ENCODE results near the gene FUZ.

The FUZ gene

DNA sequence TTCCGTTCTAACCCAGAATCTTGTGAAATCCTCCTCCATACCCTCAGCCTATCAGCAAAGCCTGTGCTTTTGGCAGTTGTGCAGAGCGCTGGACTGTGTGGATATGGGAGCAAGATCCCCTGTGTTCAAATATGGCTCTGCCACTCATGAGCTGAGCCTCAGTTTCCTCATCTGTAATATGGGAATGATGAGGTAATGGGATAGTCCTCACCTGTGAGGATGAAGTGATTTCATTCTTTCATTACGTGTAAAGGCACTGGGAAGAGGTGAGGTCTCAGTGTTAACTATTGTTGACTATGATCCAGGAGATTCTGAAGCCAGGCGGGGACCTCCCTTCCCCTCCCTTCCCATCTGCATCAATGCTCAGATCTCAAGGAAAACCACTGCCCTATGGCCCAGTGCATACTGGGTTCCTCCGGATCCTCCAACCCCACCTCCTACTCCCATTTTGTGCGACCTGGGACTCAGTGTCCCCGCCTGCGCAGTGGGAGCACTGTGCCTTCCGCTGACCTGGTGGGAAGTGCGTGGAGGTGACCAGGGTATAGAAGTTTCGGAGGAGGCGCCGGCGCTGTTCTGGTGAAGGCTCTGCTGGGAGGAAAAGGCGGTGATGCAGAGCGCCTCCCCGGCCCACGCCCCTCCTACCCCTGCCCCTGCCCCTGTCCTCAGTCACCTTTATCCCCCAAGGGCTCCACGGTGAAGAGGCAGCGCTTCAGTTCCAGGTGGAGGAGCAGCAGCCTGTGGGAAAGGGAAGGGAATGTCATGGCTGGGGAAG is 5.0 kb downstream of the FUZ start:
- DNase-seq, result no peak
- TF ChIP-seq, protein P1, sequence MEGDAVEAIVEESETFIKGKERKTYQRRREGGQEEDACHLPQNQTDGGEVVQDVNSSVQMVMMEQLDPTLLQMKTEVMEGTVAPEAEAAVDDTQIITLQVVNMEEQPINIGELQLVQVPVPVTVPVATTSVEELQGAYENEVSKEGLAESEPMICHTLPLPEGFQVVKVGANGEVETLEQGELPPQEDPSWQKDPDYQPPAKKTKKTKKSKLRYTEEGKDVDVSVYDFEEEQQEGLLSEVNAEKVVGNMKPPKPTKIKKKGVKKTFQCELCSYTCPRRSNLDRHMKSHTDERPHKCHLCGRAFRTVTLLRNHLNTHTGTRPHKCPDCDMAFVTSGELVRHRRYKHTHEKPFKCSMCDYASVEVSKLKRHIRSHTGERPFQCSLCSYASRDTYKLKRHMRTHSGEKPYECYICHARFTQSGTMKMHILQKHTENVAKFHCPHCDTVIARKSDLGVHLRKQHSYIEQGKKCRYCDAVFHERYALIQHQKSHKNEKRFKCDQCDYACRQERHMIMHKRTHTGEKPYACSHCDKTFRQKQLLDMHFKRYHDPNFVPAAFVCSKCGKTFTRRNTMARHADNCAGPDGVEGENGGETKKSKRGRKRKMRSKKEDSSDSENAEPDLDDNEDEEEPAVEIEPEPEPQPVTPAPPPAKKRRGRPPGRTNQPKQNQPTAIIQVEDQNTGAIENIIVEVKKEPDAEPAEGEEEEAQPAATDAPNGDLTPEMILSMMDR (IDR thresholded peaks at IDR 0.05; ENCODE audit: low read depth, low read length), result no peak
- peak overlapping the region; percentile 26; the same call in 1 of the 2 replicates for H3K4me3 ChIP-seq (ENCODE audit: low read depth, low read length)
- H3K36me3 ChIP-seq, result 0 out of 2 replicates have a peak, but pooled peaks cover 3% of the 10 kb centered on the region
- no peaks in the 10 kb centered on the region for H3K27me3 ChIP-seq
- no peaks in the 10 kb centered on the region for H3K9me3 ChIP-seq
- H3K4me1 ChIP-seq, result peaks cover 8% of the 10 kb centered on the region

DNA sequence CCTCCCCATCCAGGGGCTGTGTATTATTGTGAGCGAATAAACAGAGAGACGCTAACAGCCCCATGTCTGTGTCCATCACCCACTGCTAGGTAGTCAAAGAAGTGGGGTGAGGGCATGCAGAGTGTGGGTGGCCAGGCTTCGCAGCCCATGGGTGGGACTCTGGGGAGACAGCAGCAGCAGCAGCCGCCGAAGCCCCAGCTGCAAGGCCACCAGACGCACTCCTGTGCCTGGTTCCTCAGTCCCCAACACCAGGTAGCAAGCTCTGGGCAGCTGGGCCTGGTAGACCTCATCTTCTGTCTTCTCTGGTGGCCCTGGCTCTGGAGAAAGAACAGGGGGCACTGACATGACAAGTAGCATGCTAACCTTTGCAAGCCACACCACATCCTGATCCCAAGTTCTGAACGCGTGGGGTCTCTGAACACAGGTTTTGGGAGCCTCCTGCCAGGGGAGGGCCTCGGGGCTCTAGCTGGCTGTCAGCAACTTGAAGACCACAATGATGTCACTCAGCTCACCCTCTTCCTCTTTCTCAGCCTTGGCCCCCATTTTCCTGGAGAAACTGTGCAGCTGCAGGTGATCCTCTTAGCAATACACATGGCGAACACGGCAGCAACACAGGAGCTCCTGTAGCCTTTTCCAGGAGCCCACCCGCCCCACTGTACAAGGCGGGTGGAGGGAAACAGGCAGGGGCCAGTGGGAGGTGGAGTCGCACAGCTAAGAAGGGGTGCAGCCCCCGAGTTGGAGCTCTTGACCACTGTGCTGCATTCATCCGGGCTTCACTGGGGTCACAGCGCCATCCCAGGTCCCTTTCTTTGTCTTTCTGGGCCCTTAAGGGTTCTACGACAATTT is 5.8 kb downstream of the FUZ start:
- H3K4me1 ChIP-seq, result peaks cover 12% of the 10 kb centered on the region
- no peak overlapping the region for H3K4me3 ChIP-seq (ENCODE audit: low read depth, low read length)
- no peak for DNase-seq
- TF ChIP-seq, protein P1 (IDR thresholded peaks at IDR 0.05; ENCODE audit: low read depth, low read length), result no peak
- H3K9me3 ChIP-seq, result no peaks in the 10 kb centered on the region
- no peaks in the 10 kb centered on the region for H3K27me3 ChIP-seq
- 0 out of 2 replicates have a peak, but pooled peaks cover 3% of the 10 kb centered on the region for H3K36me3 ChIP-seq

DNA sequence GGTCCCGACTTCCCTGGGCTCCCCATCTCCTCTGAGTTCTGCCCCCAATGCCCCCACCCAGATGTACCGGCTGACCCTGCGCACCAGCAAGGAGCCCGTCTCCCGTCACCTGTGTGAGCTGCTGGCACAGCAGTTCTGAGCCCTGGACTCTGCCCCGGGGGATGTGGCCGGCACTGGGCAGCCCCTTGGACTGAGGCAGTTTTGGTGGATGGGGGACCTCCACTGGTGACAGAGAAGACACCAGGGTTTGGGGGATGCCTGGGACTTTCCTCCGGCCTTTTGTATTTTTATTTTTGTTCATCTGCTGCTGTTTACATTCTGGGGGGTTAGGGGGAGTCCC is 6.5 kb downstream of the FUZ start:
- H3K4me1 ChIP-seq, result peaks cover 12% of the 10 kb centered on the region
- no peak overlapping the region for H3K4me3 ChIP-seq (ENCODE audit: low read depth, low read length)
- no peak for DNase-seq
- no peaks in the 10 kb centered on the region for H3K27me3 ChIP-seq
- TF ChIP-seq, protein P1 (IDR thresholded peaks at IDR 0.05; ENCODE audit: low read depth, low read length), result no peak
- 0 out of 2 replicates have a peak, but pooled peaks cover 3% of the 10 kb centered on the region for H3K36me3 ChIP-seq
- no peaks in the 10 kb centered on the region for H3K9me3 ChIP-seq

DNA sequence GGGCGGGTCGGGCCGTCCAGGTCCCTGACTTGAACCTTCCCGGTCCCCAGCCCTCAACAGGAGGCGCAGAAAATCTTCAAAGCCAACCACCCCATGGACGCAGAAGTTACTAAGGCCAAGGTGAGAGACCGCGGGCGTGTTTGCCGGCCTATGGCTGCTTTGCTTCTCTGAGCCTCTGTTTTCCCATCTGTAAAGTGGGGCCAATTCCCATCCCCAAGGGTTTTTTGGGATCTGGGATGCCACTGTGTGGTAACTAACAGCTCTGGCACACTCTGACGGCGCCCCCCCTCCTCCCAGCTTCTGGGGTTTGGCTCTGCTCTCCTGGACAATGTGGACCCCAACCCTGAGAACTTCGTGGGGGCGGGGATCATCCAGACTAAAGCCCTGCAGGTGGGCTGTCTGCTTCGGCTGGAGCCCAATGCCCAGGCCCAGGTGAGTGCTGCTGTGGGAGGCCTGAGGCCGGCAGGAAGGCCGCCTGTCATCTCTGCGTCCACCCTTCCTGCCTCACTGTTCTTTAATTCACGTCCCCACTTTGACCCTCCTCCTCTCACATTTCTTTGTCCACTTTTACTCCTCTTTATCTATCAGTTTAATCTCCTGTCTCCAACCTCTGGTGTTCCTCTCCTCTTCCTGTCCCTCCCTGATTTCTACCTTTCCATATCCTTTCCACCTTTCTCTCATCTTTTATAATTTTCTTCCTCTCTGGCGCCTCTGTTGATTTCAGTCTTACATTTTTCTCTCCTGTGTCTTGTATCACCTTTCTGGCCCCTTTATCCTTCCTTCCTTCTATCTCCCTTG is 7.1 kb downstream of the FUZ start:
- Histone ChIP-seq H3K27me3 (no peaks in the 10 kb centered on the region), H3K4me1 (peaks cover 12% of the 10 kb centered on the region), H3K4me3 (ENCODE audit: low read depth, low read length) (no peak overlapping the region), H3K36me3 (0 out of 2 replicates have a peak, but pooled peaks cover 3% of the 10 kb centered on the region), H3K9me3 (no peaks in the 10 kb centered on the region)
- TF ChIP-seq, protein P1 (IDR thresholded peaks at IDR 0.05; ENCODE audit: low read depth, low read length), result no peak
- no peak for DNase-seq

DNA sequence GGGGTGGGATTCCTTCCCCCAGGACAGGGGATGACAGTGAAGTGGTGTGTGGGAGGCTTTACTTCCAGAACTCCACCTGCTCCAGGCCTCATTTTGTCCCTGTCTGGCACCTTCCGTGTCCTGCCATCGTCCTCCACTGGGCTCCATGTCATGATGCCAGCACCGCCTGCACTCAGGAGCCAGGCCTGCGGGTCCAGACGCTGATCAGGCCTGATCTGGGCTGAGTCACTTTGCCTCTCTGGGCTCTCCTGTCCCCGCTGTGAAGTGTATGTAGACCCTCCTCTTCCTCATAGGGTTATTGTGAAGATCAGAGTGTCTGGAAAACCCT is 9.6 kb downstream of the FUZ start:
- no peaks in the 10 kb centered on the region for H3K9me3 ChIP-seq
- H3K4me3 ChIP-seq (ENCODE audit: low read depth, low read length), result no peak overlapping the region
- no peak for DNase-seq
- peaks cover 7% of the 10 kb centered on the region for H3K4me1 ChIP-seq
- TF ChIP-seq, protein P1 (IDR thresholded peaks at IDR 0.05; ENCODE audit: low read depth, low read length), result no peak
- no peaks in the 10 kb centered on the region for H3K27me3 ChIP-seq
- H3K36me3 ChIP-seq, result peaks cover 14% of the 10 kb centered on the region
